ENCODE data around the gene KCNN3. TPM values are rescaled to one million over a fixed set of nuclear protein-coding genes. Genes with fewer than 3 reads are reported as not detected.
A peak's percentile ranks its signal among the peaks of the same experiment; 100 is the strongest.
"Not testable (repeated sequence)": the region's sequence is repeated elsewhere in the genome, so short reads cannot be mapped to it uniquely, and the experiment has no call there.

KCNN3 gene
- total RNA-seq, 1 experiment from 2014 or later = 0.36 TPM

- DNase-seq (ENCODE audit: low spot score) = no peak
Measured at GRCh38 chr1:154703170-154703569, 166.9 kb downstream of the KCNN3 start.

GRCh38 chr1:154698320-154699096, 171.6 kb downstream of the KCNN3 start:
- no peak for DNase-seq (ENCODE audit: low spot score)

- DNase-seq (ENCODE audit: low spot score) = peak; percentile 26
Measured at GRCh38 chr1:154697710-154698109, 172.4 kb downstream of the KCNN3 start.

- no peak for DNase-seq (ENCODE audit: low spot score)
Measured at GRCh38 chr1:154696456-154696855, 173.6 kb downstream of the KCNN3 start.

GRCh38 chr1:154695985-154696384, 174.1 kb downstream of the KCNN3 start:
- no peak for DNase-seq (ENCODE audit: low spot score)

GRCh38 chr1:154694995-154695394, 175.1 kb downstream of the KCNN3 start:
- no peak for DNase-seq (ENCODE audit: low spot score)

- DNase-seq (ENCODE audit: low spot score) = no peak
Measured at GRCh38 chr1:154689083-154689482, 181.0 kb downstream of the KCNN3 start.

- DNase-seq (ENCODE audit: low spot score) = no peak
Measured at GRCh38 chr1:154686507-154686906, 183.6 kb downstream of the KCNN3 start.

GRCh38 chr1:154683820-154684219, 186.3 kb downstream of the KCNN3 start:
- DNase-seq (ENCODE audit: low spot score) = no peak

- DNase-seq (ENCODE audit: low spot score) = no peak
Measured at GRCh38 chr1:154682254-154682653, 187.8 kb downstream of the KCNN3 start.

GRCh38 chr1:154677844-154678243, 192.2 kb downstream of the KCNN3 start:
- DNase-seq (ENCODE audit: low spot score) = not testable (repeated sequence)

GRCh38 chr1:154676847-154677246, 193.2 kb downstream of the KCNN3 start:
- DNase-seq (ENCODE audit: low spot score) = not testable (repeated sequence)

GRCh38 chr1:154674456-154674855, 195.6 kb downstream of the KCNN3 start:
- DNase-seq (ENCODE audit: low spot score) = not testable (repeated sequence)

- not testable (repeated sequence) for DNase-seq (ENCODE audit: low spot score)
Measured at GRCh38 chr1:154672245-154672644, 197.8 kb downstream of the KCNN3 start.

GRCh38 chr1:154671412-154671811, 198.7 kb downstream of the KCNN3 start:
- not testable (repeated sequence) for DNase-seq (ENCODE audit: low spot score)

GRCh38 chr1:154670310-154671270, 199.5 kb downstream of the KCNN3 start:
- DNase-seq (ENCODE audit: low spot score) = not testable (repeated sequence)

- DNase-seq (ENCODE audit: low spot score) = peak; percentile 86
Measured at GRCh38 chr1:154669464-154670282, 200.4 kb downstream of the KCNN3 start.

GRCh38 chr1:154666051-154666790, 203.9 kb downstream of the KCNN3 start:
- DNase-seq (ENCODE audit: low spot score) = no peak

GRCh38 chr1:154664331-154665002, 205.6 kb downstream of the KCNN3 start:
- no peak for DNase-seq (ENCODE audit: low spot score)

GRCh38 chr1:154663471-154664060, 206.5 kb downstream of the KCNN3 start:
- no peak for DNase-seq (ENCODE audit: low spot score)

All from A172 (cell line).